IPS DF 6.9 (cell line): ENCODE data around the gene CDH23.

Experiments used
- DNase-seq: peaks from one replicate; pipeline ENCODE4 v3.0.0-alpha.2; 2013; ENCODE audit warnings: low read depth, low spot score
- H3K27ac ChIP-seq: one replicate; pipeline ENCODE4 v1.5.1; 2013; ENCODE audit warnings: low read length, control low read depth
- H3K27me3 ChIP-seq: 2 replicates; pipeline ENCODE4 v1.6.1; 2013; ENCODE audit warnings: mild to moderate bottlenecking, low read length; ENCODE audit not compliant: control insufficient read depth, insufficient read depth
- H3K36me3 ChIP-seq: 2 replicates; pipeline ENCODE4 v1.6.1; 2013; ENCODE audit warnings: low read length; ENCODE audit not compliant: control insufficient read depth, insufficient read depth
- H3K4me1 ChIP-seq: 2 replicates; pipeline ENCODE4 v1.6.1; 2013; ENCODE audit warnings: low read length; ENCODE audit not compliant: control insufficient read depth, insufficient read depth
- H3K4me3 ChIP-seq: 2 replicates; pipeline ENCODE4 v1.5.1; 2013; ENCODE audit warnings: mild to moderate bottlenecking, low read length
- H3K9me3 ChIP-seq: 2 replicates; pipeline ENCODE4 v1.6.1; 2013; ENCODE audit warnings: low read length, inconsistent platforms; ENCODE audit not compliant: control insufficient read depth, insufficient read depth
- WGBS: extraction: QIAGEN DNeasy Blood & Tissue Kit; methylation state at CpG from one replicate; pipeline ENCODE4 v1.1.7; 2013; ENCODE audit warnings: mixed read lengths, missing lambda C conversion rate; ENCODE audit not compliant: insufficient read length, insufficient coverage; 5-methylcytosine and 5-hydroxymethylcytosine counted together

The CDH23 gene

DNA sequence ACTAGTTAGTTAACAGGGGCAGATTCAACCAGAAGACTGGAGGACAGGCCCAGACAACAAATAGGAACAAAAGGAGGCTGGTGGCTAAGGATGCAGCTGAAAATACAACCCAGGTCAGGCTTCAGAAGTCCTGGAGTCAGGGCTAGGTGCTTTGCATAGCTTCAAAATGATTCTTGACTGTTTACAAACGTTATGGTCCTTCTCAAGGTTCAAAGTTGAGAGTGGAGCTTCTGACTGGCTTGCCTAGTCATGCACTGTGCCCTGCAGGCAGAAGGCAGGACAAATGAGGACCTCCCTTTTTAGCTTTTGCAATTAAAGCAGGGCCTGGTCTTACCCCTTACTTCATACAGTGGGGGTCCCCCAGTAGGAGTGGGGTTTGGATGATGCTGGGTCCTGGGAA lies 4.4 kb upstream of the CDH23 start:
- DNase-seq: no peak
- peaks cover 2% of the 10 kb centered on the region; the same call in 1 of the 2 replicates for H3K4me1 ChIP-seq
- H3K4me3 ChIP-seq: no peak overlapping the region
- no CpG with 5 or more reads among the region's 1 CpG for WGBS
- H3K9me3 ChIP-seq: no peaks in the 10 kb centered on the region
- H3K27ac ChIP-seq: no peak overlapping the region
- peaks cover 2% of the 10 kb centered on the region; the same call in 1 of the 2 replicates for H3K27me3 ChIP-seq
- no peaks in the 10 kb centered on the region for H3K36me3 ChIP-seq

GRCh38 chr10:71392791-71393781 lies 3.6 kb upstream of the CDH23 start:
- WGBS: no CpG with 5 or more reads among the region's 16 CpGs
- no peak for DNase-seq
- H3K4me3 ChIP-seq: no peak overlapping the region
- no peak overlapping the region for H3K27ac ChIP-seq
- H3K27me3 ChIP-seq: peaks cover 10% of the 10 kb centered on the region
- H3K9me3 ChIP-seq: no peaks in the 10 kb centered on the region
- no peaks in the 10 kb centered on the region for H3K36me3 ChIP-seq
- H3K4me1 ChIP-seq: peaks cover 4% of the 10 kb centered on the region

GRCh38 chr10:71393841-71394475 lies 2.8 kb upstream of the CDH23 start:
- H3K4me3 ChIP-seq: no peak overlapping the region
- H3K9me3 ChIP-seq: no peaks in the 10 kb centered on the region
- peaks cover 18% of the 10 kb centered on the region for H3K27me3 ChIP-seq
- H3K27ac ChIP-seq: no peak overlapping the region
- DNase-seq: no peak
- no peaks in the 10 kb centered on the region for H3K36me3 ChIP-seq
- peaks cover 10% of the 10 kb centered on the region for H3K4me1 ChIP-seq
- WGBS: no CpG with 5 or more reads among the region's 8 CpGs

DNA sequence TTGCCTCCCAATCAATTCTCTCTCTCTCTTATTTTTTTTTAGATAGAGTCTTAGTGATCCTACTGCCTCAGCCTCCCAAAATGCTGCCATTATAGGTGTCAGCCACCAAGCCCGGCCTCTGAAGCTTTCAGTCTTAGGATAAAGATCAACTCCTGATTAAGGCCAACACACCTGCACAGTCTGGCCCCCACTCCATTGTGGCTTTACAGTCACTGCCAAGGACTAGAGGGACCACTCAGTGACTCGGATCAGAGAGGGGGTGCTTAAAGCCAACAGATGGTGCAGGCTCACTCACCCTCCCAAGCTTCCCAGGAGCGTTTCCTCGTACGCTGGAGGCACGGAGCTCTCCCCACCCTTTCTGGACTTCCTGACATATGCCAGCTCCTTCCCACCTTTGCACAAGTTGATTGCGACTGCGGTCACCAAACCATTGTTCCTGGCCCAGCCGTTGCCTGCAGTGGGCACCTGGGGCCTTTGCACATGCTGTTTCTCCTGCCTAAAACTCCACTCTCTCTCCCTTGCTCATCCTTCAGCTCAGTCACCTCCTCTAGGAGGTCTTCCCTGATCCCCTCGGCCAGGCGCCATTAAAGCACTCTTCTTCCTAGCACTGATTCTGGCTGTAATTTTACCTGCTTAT lies 1.7 kb upstream of the CDH23 start:
- H3K9me3 ChIP-seq: no peaks in the 10 kb centered on the region
- H3K27ac ChIP-seq: no peak overlapping the region
- no peak overlapping the region for H3K4me3 ChIP-seq
- peaks cover 27% of the 10 kb centered on the region for H3K27me3 ChIP-seq
- no peak for DNase-seq
- WGBS: no CpG with 5 or more reads among the region's 11 CpGs
- H3K4me1 ChIP-seq: peaks cover 13% of the 10 kb centered on the region
- no peaks in the 10 kb centered on the region for H3K36me3 ChIP-seq

- Histone ChIP-seq H3K36me3 (no peaks in the 10 kb centered on the region), H3K27ac (no peak overlapping the region), H3K9me3 (no peaks in the 10 kb centered on the region), H3K4me3 (no peak overlapping the region), H3K4me1 (peaks cover 11% of the 10 kb centered on the region), H3K27me3 (peaks cover 27% of the 10 kb centered on the region)
- no peak for DNase-seq
- no CpG with 5 or more reads among the region's 4 CpGs for WGBS
Observed at GRCh38 chr10:71395621-71396020, 1.1 kb upstream of the CDH23 start.

DNA sequence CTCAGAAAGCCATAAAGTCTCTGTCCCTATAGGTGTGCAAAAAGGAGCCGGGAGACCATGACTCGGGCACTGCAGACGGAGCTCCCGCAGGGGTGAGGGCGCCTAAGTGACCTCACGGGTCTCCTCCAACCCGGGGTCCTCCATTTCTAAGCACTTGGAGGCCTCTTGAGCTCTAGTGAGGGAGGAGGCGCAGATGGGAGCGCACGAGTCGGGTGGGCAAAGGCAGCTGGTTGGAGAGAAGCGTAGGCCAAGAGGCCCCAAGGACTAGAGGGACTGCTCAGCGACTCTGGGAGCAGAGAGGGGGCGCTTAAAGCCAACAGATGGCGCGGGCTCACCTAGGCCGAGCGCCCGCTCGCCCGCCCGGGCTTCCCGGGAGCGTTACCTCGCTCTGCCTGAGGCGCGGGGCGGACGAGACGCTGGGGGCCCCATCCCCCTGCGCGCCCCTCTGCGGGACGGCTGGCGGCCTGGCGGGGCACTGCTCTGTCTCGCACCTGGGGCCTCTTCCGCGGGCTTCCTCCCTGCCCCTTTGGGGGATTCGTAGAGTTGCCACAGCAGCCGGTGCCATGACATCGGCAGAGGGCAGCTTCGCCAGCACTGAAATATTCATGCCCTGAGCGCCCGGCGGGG lies 523 bp upstream of the CDH23 start:
- H3K36me3 ChIP-seq: no peaks in the 10 kb centered on the region
- DNase-seq: no peak
- H3K4me3 ChIP-seq: peak overlapping the region; percentile 64; the same call in 1 of the 2 replicates
- peaks cover 11% of the 10 kb centered on the region for H3K4me1 ChIP-seq
- H3K27ac ChIP-seq: no peak overlapping the region
- peaks cover 27% of the 10 kb centered on the region for H3K27me3 ChIP-seq
- H3K9me3 ChIP-seq: no peaks in the 10 kb centered on the region
- no CpG with 5 or more reads among the region's 46 CpGs for WGBS

- Histone ChIP-seq H3K4me3 (peak overlapping the region; percentile 38; the same call in 1 of the 2 replicates), H3K36me3 (no peaks in the 10 kb centered on the region), H3K4me1 (peaks cover 11% of the 10 kb centered on the region), H3K9me3 (no peaks in the 10 kb centered on the region), H3K27ac (no peak overlapping the region), H3K27me3 (peaks cover 27% of the 10 kb centered on the region)
- WGBS: no CpG with 5 or more reads among the region's 82 CpGs
- no peak for DNase-seq
Observed at GRCh38 chr10:71397296-71398212, 834 bp downstream of the CDH23 start.

DNA sequence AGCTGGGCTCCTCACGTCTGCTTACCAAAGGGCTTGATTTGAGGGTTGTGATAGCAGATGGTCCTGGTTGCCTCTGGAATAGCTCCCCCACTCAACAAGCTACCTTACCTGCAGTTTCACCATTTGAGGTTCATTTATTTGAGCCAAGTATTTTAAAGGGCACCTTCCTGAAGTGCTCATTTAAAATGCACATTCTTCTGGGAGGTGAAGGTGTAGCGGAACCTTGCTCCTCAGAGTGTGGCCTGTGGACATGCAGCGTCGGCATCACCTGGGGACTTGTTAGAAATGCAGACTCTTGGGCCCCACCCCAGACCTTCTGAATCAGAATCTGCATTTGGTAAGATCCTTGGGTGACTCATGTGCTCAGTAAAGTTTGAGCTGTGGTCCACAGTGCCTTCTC lies 2.3 kb downstream of the CDH23 start:
- peaks cover 27% of the 10 kb centered on the region for H3K27me3 ChIP-seq
- no peaks in the 10 kb centered on the region for H3K9me3 ChIP-seq
- no peak overlapping the region for H3K4me3 ChIP-seq
- WGBS: no CpG with 5 or more reads among the region's 4 CpGs
- DNase-seq: no peak
- no peak overlapping the region for H3K27ac ChIP-seq
- H3K36me3 ChIP-seq: no peaks in the 10 kb centered on the region
- peaks cover 11% of the 10 kb centered on the region for H3K4me1 ChIP-seq

GRCh38 chr10:71399946-71400345 lies 3.2 kb downstream of the CDH23 start:
- Histone ChIP-seq H3K4me1 (peaks cover 11% of the 10 kb centered on the region), H3K36me3 (no peaks in the 10 kb centered on the region), H3K27me3 (peaks cover 27% of the 10 kb centered on the region), H3K27ac (no peak overlapping the region), H3K4me3 (no peak overlapping the region), H3K9me3 (no peaks in the 10 kb centered on the region)
- DNase-seq: no peak
- no CpG with 5 or more reads among the region's 5 CpGs for WGBS
